Ascending aorta (tissue), 2 donors: Measurements from ENCODE around the gene SIAH1. TPM values are rescaled to one million over a fixed set of nuclear protein-coding genes. Genes with fewer than 3 reads are reported as not detected.
A peak's percentile ranks its signal among the peaks of the same experiment; 100 is the strongest.
"Not testable (repeated sequence)": the region's sequence is repeated elsewhere in the genome, so short reads cannot be mapped to it uniquely, and the experiment has no call there.

ENCODE experiments used
- DNase-seq, 2 donors: peaks; one replicate each; pipeline ENCODE4 v3.0.0-alpha.2; 2019; ENCODE audit warnings: low spot score in 2 of 2
- H3K27ac ChIP-seq, 2 donors: fragments of 200-600 bp; sonication (generic); one replicate each; pipeline ENCODE4 v1.5.1; 2016 to 2017; ENCODE audit warnings: mild to moderate bottlenecking in 1 of 2
- H3K27me3 ChIP-seq: fragments of 200-600 bp; sonication (generic); one replicate; pipeline ENCODE4 v1.5.1; 2017
- H3K36me3 ChIP-seq, 2 donors: fragments of 200-600 bp; sonication (generic); one replicate each; pipeline ENCODE4 v1.5.1; 2016
- H3K4me1 ChIP-seq, 2 donors: fragments of 200-600 bp; sonication (generic); one replicate each; pipeline ENCODE4 v1.5.1; 2016 to 2017; ENCODE audit warnings: mild to moderate bottlenecking in 1 of 2
- H3K4me3 ChIP-seq, 2 donors: fragments of 200-600 bp; sonication (generic); one replicate each; pipeline ENCODE4 v1.5.1; 2016 to 2017; ENCODE audit warnings: mild to moderate bottlenecking in 1 of 2
- H3K9me3 ChIP-seq, 2 donors: fragments of 200-600 bp; sonication (generic); one replicate each; pipeline ENCODE4 v1.5.1; 2016
- CTCF ChIP-seq, 3 experiments: fragments of 200-600 bp in 2 of 3; fragments of 450-650 bp in 1 of 3; sonication (generic) in 2 of 3; IDR thresholded peaks; one replicate each; pipeline ENCODE4 v1.5.1; 2016 to 2019; ENCODE audit warnings: antibody characterized with exemption in 3 of 3, mild to moderate bottlenecking in 1 of 3, moderate library complexity in 1 of 3
- intact Hi-C: fragments of 100-400 bp; cut with DNase I; formaldehyde crosslinking; loops from one replicate; pipeline ENCODE4 v1.15.1; 2023
- total RNA-seq: library from RNA; depleted of rRNA; stranded (reverse); fragments of >200 nt; gene quantifications from one replicate; pipeline ENCODE4 v1.1.0, GENCODE V29; 2016

SIAH1 gene
- total RNA-seq, 1 donor from 2014 or later = 11.3 TPM

GRCh38 chr16:48354877-48355855, 30.0 kb downstream of the SIAH1 start:
- intact Hi-C loops = loop anchor here (5.0 kb wide), 1 partner anchor 187 kb away; no protein-coding TSS in a partner anchor
- no peak for DNase-seq
- H3K4me3 ChIP-seq = no peak overlapping the region
- TF ChIP-seq CTCF (IDR thresholded peaks at IDR 0.05) = no peak
- H3K4me1 ChIP-seq = peaks cover 0 to 3% of the 10 kb centered on the region in 2 donors
- no peak overlapping the region for H3K27ac ChIP-seq
- peaks cover 26 to 38% of the 10 kb centered on the region in 2 donors for H3K36me3 ChIP-seq
- no peaks in the 10 kb centered on the region for H3K9me3 ChIP-seq
- H3K27me3 ChIP-seq = no peaks in the 10 kb centered on the region

- not testable (repeated sequence) for H3K4me1 ChIP-seq, DNase-seq, H3K27ac ChIP-seq, H3K4me3 ChIP-seq, H3K9me3 ChIP-seq, H3K27me3 ChIP-seq
- peaks cover 26 to 45% of the 10 kb centered on the region in 2 donors for H3K36me3 ChIP-seq
- intact Hi-C loops = loop anchor here (5.0 kb wide), 1 partner anchor 188 kb away; no protein-coding TSS in a partner anchor
Observed at GRCh38 chr16:48354385-48354784, 30.8 kb downstream of the SIAH1 start.

GRCh38 chr16:48353565-48354163, 31.5 kb downstream of the SIAH1 start:
- peak; percentile 71 to 86 (median 82) for TF ChIP-seq CTCF (IDR thresholded peaks at IDR 0.05)
- Histone ChIP-seq H3K36me3 (peaks cover 26 to 43% of the 10 kb centered on the region in 2 donors), H3K4me3 (no peak overlapping the region), H3K27ac (no peak overlapping the region), H3K27me3 (no peaks in the 10 kb centered on the region), H3K4me1 (peaks cover 0 to 3% of the 10 kb centered on the region in 2 donors), H3K9me3 (no peaks in the 10 kb centered on the region)
- DNase-seq = peak in 1 of 2 donors; percentile 75
- intact Hi-C loops = loop anchor here (2.0 to 5.0 kb wide), 2 partner anchors 189 to 269 kb away; no protein-coding TSS in a partner anchor

- no peak for TF ChIP-seq CTCF (IDR thresholded peaks at IDR 0.05)
- no peak overlapping the region for H3K4me3 ChIP-seq
- DNase-seq = no peak
- H3K9me3 ChIP-seq = no peaks in the 10 kb centered on the region
- H3K4me1 ChIP-seq = peaks cover 0 to 3% of the 10 kb centered on the region in 2 donors
- H3K27ac ChIP-seq = no peak overlapping the region
- H3K36me3 ChIP-seq = peaks cover 26 to 45% of the 10 kb centered on the region in 2 donors
- no peaks in the 10 kb centered on the region for H3K27me3 ChIP-seq
- intact Hi-C loops = loop anchor here (2.0 to 5.0 kb wide), 2 partner anchors 189 to 270 kb away; no protein-coding TSS in a partner anchor
Observed at GRCh38 chr16:48352648-48353390, 32.4 kb downstream of the SIAH1 start.

- Histone ChIP-seq H3K36me3 (peaks cover 26 to 48% of the 10 kb centered on the region in 2 donors), H3K27me3 (no peaks in the 10 kb centered on the region)
- no peak for TF ChIP-seq CTCF (IDR thresholded peaks at IDR 0.05)
Observed at GRCh38 chr16:48350736-48351135, 34.5 kb downstream of the SIAH1 start.

More at GRCh38 chr16:48350736-48351135, 34.5 kb downstream of the SIAH1 start:
- Histone ChIP-seq H3K4me3 (no peak overlapping the region), H3K27ac (no peak overlapping the region), H3K4me1 (peaks cover 0 to 3% of the 10 kb centered on the region in 2 donors), H3K9me3 (no peaks in the 10 kb centered on the region)
- intact Hi-C loops = loop anchor here (5.0 kb wide), 1 partner anchor 192 kb away; no protein-coding TSS in a partner anchor
- DNase-seq = no peak
